HCT116 (cell line): ENCODE data around the gene WDR45. TPM values are rescaled to one million over a fixed set of nuclear protein-coding genes. Genes with fewer than 3 reads are reported as not detected.

Experiments
- ATAC-seq: fragments of 200-7000 bp; cut with Tn5 transposase; 2 replicates; pipeline ENCODE4 v1.9.1; 2020; ENCODE audit warnings: mild to moderate bottlenecking, moderate library complexity
- BruUV-seq: library from RNA; stranded (reverse); fragments of 400-500 nt; replicated peaks from 2 replicates; lab custom pipeline; 2021; lab: Mats Ljungman, UMichigan
- CTCF ChIA-PET: fragments of 300-600 bp; sonication (Branson Sonifier 250); formaldehyde crosslinking; loops from one replicate; lab custom pipeline; 2021; ENCODE audit warnings: antibody characterized with exemption; lab: Charles Lee
- POLR2A ChIA-PET: fragments of 300-600, 350-600 bp; sonication (Branson Sonifier 250); formaldehyde crosslinking; loops from one replicate; lab custom pipeline; 2021; ENCODE audit warnings: antibody characterized with exemption; lab: Charles Lee
- RAD21 ChIA-PET, 2 experiments: fragments of 300-600 bp; sonication (Branson Sonifier 250); formaldehyde crosslinking; loops; one replicate each; lab custom pipeline; 2023; ENCODE audit warnings: low total read pairs in 2 of 2; ENCODE audit not compliant: uncharacterized antibody in 2 of 2, unreplicated experiment in 2 of 2, low non-redundant PET in 1 of 2; lab: Charles Lee
- DNase-seq: peaks from one replicate; pipeline ENCODE4 v3.0.0-alpha.2; 2010; ENCODE audit warnings: low read depth, low spot score
- H2AFZ ChIP-seq: fragments of 200-600 bp; shearing (Covaris generic), sonication (generic); 2 replicates; pipeline ENCODE4 v1.6.1; 2017; ENCODE audit warnings: low read depth, mixed run types, mixed read lengths, antibody characterized with exemption, low read length; ENCODE audit not compliant: poor library complexity, severe bottlenecking
- H3K27ac ChIP-seq: 2 replicates; pipeline ENCODE4 v1.5.1; 2012; ENCODE audit warnings: low read depth, low read length
- H3K27me3 ChIP-seq: fragments of 200-600 bp; sonication (generic); 2 replicates; pipeline ENCODE4 v1.6.1; 2016; ENCODE audit warnings: mixed run types, low read length, mixed read lengths; ENCODE audit not compliant: insufficient read depth
- H3K36me3 ChIP-seq, 2 experiments: fragments of 200-500 bp in 1 of 2; fragments of 200-600 bp in 1 of 2; sonication (Bioruptor generic) in 1 of 2; sonication (generic) in 1 of 2; 2 replicates each; pipeline versions ENCODE4 v1.5.1 to v1.6.1; 2014 to 2016; ENCODE audit warnings: low read length in 2 of 2, inconsistent platforms in 1 of 2, mixed read lengths in 1 of 2, mixed run types in 1 of 2; ENCODE audit not compliant: insufficient read depth in 2 of 2, control insufficient read depth in 1 of 2
- H3K4me1 ChIP-seq, 2 experiments: fragments of 200-600 bp in 1 of 2; sonication (generic) in 1 of 2; 2 replicates each; pipeline versions ENCODE4 v1.5.1 to v1.6.1; 2012 to 2017; ENCODE audit warnings: low read length in 2 of 2, inconsistent platforms in 1 of 2, mild to moderate bottlenecking in 1 of 2, mixed read lengths in 1 of 2, mixed run types in 1 of 2, moderate library complexity in 1 of 2; ENCODE audit not compliant: insufficient read depth in 2 of 2, control insufficient read depth in 1 of 2
- H3K4me2 ChIP-seq: fragments of 200-600 bp; sonication (generic); 2 replicates; pipeline ENCODE4 v1.6.1; 2017; ENCODE audit warnings: mixed run types, low read length, mixed read lengths
- H3K4me3 ChIP-seq, 2 experiments: fragments of 200-600 bp in 1 of 2; sonication (generic) in 1 of 2; replicated peaks in 1 of 2; 2 replicates each; pipeline ENCODE4 v1.5.1; 2011 to 2016; ENCODE audit warnings: low read length in 2 of 2, control low read depth in 1 of 2, low read depth in 1 of 2, mild to moderate bottlenecking in 1 of 2, mixed read lengths in 1 of 2, mixed run types in 1 of 2
- H3K79me2 ChIP-seq: fragments of 200-600 bp; sonication (generic); 2 replicates; pipeline ENCODE4 v1.6.1; 2017; ENCODE audit warnings: mild to moderate bottlenecking, mixed run types, low read length, moderate library complexity, mixed read lengths; ENCODE audit not compliant: insufficient read depth
- H3K9ac ChIP-seq: fragments of 200-600 bp; sonication (generic); 2 replicates; pipeline ENCODE4 v1.6.1; 2016; ENCODE audit warnings: low read length, mixed read lengths
- H3K9me2 ChIP-seq: fragments of 200-600 bp; sonication (generic), shearing (Covaris generic); 2 replicates; pipeline ENCODE4 v1.6.1; 2017; ENCODE audit warnings: mixed run types, mild to moderate bottlenecking, moderate library complexity; ENCODE audit not compliant: insufficient read depth
- H3K9me3 ChIP-seq, 2 experiments: fragments of 200-500 bp in 1 of 2; fragments of 200-600 bp in 1 of 2; sonication (Bioruptor generic) in 1 of 2; sonication (generic) in 1 of 2; 2 replicates each; pipeline ENCODE4 v1.6.1; 2014 to 2017; ENCODE audit warnings: low read length in 2 of 2, mixed read lengths in 2 of 2, inconsistent platforms in 1 of 2, low read depth in 1 of 2, mild to moderate bottlenecking in 1 of 2, mixed run types in 1 of 2, moderate library complexity in 1 of 2; ENCODE audit not compliant: control insufficient read depth in 1 of 2, insufficient read depth in 1 of 2
- H4K20me1 ChIP-seq: fragments of 200-600 bp; sonication (generic), shearing (Covaris generic); 2 replicates; pipeline ENCODE4 v1.6.1; 2017; ENCODE audit warnings: mixed run types, mild to moderate bottlenecking, moderate library complexity; ENCODE audit not compliant: insufficient read depth
- ATF3 ChIP-seq: IDR thresholded peaks from 2 replicates; pipeline ENCODE4 v1.6.1; 2012
- CBX3 ChIP-seq: IDR thresholded peaks from 2 replicates; pipeline ENCODE4 v1.6.1; 2012; ENCODE audit warnings: low read depth
- CEBPB ChIP-seq: IDR thresholded peaks from 2 replicates; pipeline ENCODE4 v1.6.1; 2012; ENCODE audit warnings: low read depth
- CTCF ChIP-seq, 3 experiments: fragments of 200-600 bp in 1 of 3; sonication (generic) in 1 of 3; IDR thresholded peaks in 2 of 3; conservative IDR thresholded peaks in 1 of 3; 2 replicates each; pipeline ENCODE4 v1.5.1; 2012 to 2017; ENCODE audit warnings: low read depth in 2 of 3, low read length in 2 of 3, antibody characterized with exemption in 1 of 3, borderline replicate concordance in 1 of 3, control low read depth in 1 of 3, mild to moderate bottlenecking in 1 of 3, mixed read lengths in 1 of 3, mixed run types in 1 of 3, moderate library complexity in 1 of 3; ENCODE audit not compliant: insufficient read depth in 1 of 3
- EGR1 ChIP-seq: IDR thresholded peaks from 2 replicates; pipeline ENCODE4 v1.6.1; 2012; ENCODE audit warnings: low read depth
- EZH2 ChIP-seq: fragments of 200-600 bp; sonication (generic); IDR thresholded peaks from 2 replicates; pipeline ENCODE4 v1.6.1; 2017; ENCODE audit warnings: antibody characterized with exemption, mixed run types
- EZH2phosphoT487 ChIP-seq: fragments of 200-600 bp; IDR thresholded peaks from 2 replicates; pipeline ENCODE4 v1.6.1; 2018; ENCODE audit warnings: antibody characterized with exemption, borderline replicate concordance
- FOSL1 ChIP-seq: IDR thresholded peaks from 2 replicates; pipeline ENCODE4 v1.6.1; 2012; ENCODE audit warnings: low read depth
- JUND ChIP-seq: IDR thresholded peaks from 2 replicates; pipeline ENCODE4 v1.6.1; 2012
- MAX ChIP-seq: IDR thresholded peaks from 2 replicates; pipeline ENCODE4 v1.6.1; 2012
- POLR2A ChIP-seq: IDR thresholded peaks from 2 replicates; pipeline ENCODE4 v1.7.0; 2011; ENCODE audit warnings: borderline replicate concordance; ENCODE audit not compliant: insufficient read depth, insufficient read length; ENCODE audit errors: extremely low read depth
- RAD21 ChIP-seq: IDR thresholded peaks from 2 replicates; pipeline ENCODE4 v1.6.1; 2012; ENCODE audit warnings: low read depth, mild to moderate bottlenecking
- REST ChIP-seq: IDR thresholded peaks from 2 replicates; pipeline ENCODE4 v1.6.1; 2012; ENCODE audit warnings: low read depth
- SIN3A ChIP-seq: IDR thresholded peaks from 2 replicates; pipeline ENCODE4 v1.6.1; 2012; ENCODE audit warnings: low read depth
- SP1 ChIP-seq: IDR thresholded peaks from 2 replicates; pipeline ENCODE4 v1.6.1; 2012; ENCODE audit warnings: low read depth
- SRF ChIP-seq: IDR thresholded peaks from 2 replicates; pipeline ENCODE4 v1.6.1; 2012; ENCODE audit warnings: low read depth
- TCF7L2 ChIP-seq: IDR thresholded peaks from 2 replicates; pipeline ENCODE4 v1.7.0; 2011; ENCODE audit warnings: borderline replicate concordance, inconsistent platforms; ENCODE audit not compliant: insufficient read depth, insufficient read length; ENCODE audit errors: extremely low read depth
- YY1 ChIP-seq: IDR thresholded peaks from 2 replicates; pipeline ENCODE4 v1.6.1; 2011; ENCODE audit warnings: low read length, low read depth, moderate library complexity, mild to moderate bottlenecking; ENCODE audit not compliant: insufficient replicate concordance; ENCODE audit errors: extremely low read depth
- ZBTB33 ChIP-seq: IDR thresholded peaks from 2 replicates; pipeline ENCODE4 v1.6.1; 2011; ENCODE audit warnings: mild to moderate bottlenecking, low read length, moderate library complexity; ENCODE audit not compliant: insufficient replicate concordance; ENCODE audit errors: extremely low read depth
- ZNF274 ChIP-seq: fragments of 200-500 bp; sonication (Bioruptor generic); IDR thresholded peaks from 2 replicates; pipeline ENCODE4 v1.6.1; 2014; ENCODE audit warnings: mild to moderate bottlenecking, low read depth, low read length, inconsistent platforms
- intact Hi-C: fragments of 100-400 bp; cut with micrococcal nuclease; formaldehyde crosslinking; loops from 2 replicates; pipeline ENCODE4 v1.10.0; 2022
- total RNA-seq: library from RNA; stranded (reverse); gene quantifications from one replicate; pipeline ENCODE4 v1.2.1, GENCODE V29; 2021; ENCODE audit not compliant: unreplicated experiment

Gene WDR45
- total RNA-seq, 1 experiment from 2014 or later: 41.7 TPM

GRCh38 chrX:49116076-49116475, 36.4 kb upstream of the WDR45 start:
- ATAC-seq (no peak), DNase-seq (no peak)
- Histone ChIP-seq H3K79me2 (no peaks in the 10 kb centered on the region), H3K27me3 (no peaks in the 10 kb centered on the region), H2AFZ (no peak overlapping the region), H3K4me1 (no peaks in the 10 kb centered on the region), H3K4me3 (no peak overlapping the region), H3K9ac (no peak overlapping the region), H3K36me3 (peaks cover 5 to 11% of the 10 kb centered on the region in 2 experiments; a peak in 2 of 4 replicates), H3K9me3 (no peaks in the 10 kb centered on the region), H3K9me2 (no peaks in the 10 kb centered on the region), H3K4me2 (no peak overlapping the region), H4K20me1 (no peaks in the 10 kb centered on the region), H3K27ac (no peak overlapping the region)
- POLR2A ChIA-PET: no interaction called here
- CTCF ChIA-PET: no interaction called here
- no TSS peak for BruUV-seq
- intact Hi-C loops: no loop called here
- RAD21 ChIA-PET: no interaction called here
- TF ChIP-seq JUND: no peak
- no peak for TF ChIP-seq EZH2phosphoT487
- TF ChIP-seq SRF: no peak
- TF ChIP-seq CTCF (IDR thresholded peaks at IDR 0.05 in 2 of 3, conservative IDR thresholded peaks at IDR 0.05 in 1 of 3; ENCODE audit: borderline replicate concordance in 1 of 3, insufficient read depth in 1 of 3, low read depth in 2 of 3, low read length in 2 of 3): no peak
- TF ChIP-seq SP1: no peak
- TF ChIP-seq SIN3A: no peak
- no peak for TF ChIP-seq MAX
- no peak for TF ChIP-seq RAD21
- no peak for TF ChIP-seq CEBPB
- no peak for TF ChIP-seq EZH2
- no peak for TF ChIP-seq TCF7L2
- TF ChIP-seq CBX3: no peak
- no peak for TF ChIP-seq ZBTB33
- no peak for TF ChIP-seq YY1
- TF ChIP-seq ATF3: no peak
- no peak for TF ChIP-seq FOSL1
- TF ChIP-seq EGR1: no peak
- no peak for TF ChIP-seq REST
- no peak for TF ChIP-seq POLR2A
- TF ChIP-seq ZNF274: no peak
